SU-DHL-6 (cell line): ENCODE results near the gene SH3GL1.

Experiments
- H2AFZ ChIP-seq: fragments of 200-600 bp; sonication (generic); 2 replicates; pipeline ENCODE4 v1.6.1; 2014; ENCODE audit warnings: low read depth, mild to moderate bottlenecking, moderate library complexity, mixed read lengths, antibody characterized with exemption, low read length; ENCODE audit not compliant: severe bottlenecking
- H3F3A ChIP-seq: fragments of 200-600 bp; shearing (Covaris generic); 2 replicates; pipeline ENCODE4 v1.6.0; 2016; ENCODE audit warnings: antibody characterized with exemption, mild to moderate bottlenecking; ENCODE audit not compliant: insufficient read depth
- H3K27ac ChIP-seq: fragments of 200-600 bp; sonication (generic); 2 replicates; pipeline ENCODE4 v1.5.1; 2016; ENCODE audit warnings: low read depth, mild to moderate bottlenecking, low read length, moderate library complexity, mixed read lengths
- H3K27me3 ChIP-seq: fragments of 200-600 bp; sonication (generic), shearing (Covaris generic); 2 replicates; pipeline ENCODE4 v1.6.0; 2014; ENCODE audit warnings: mild to moderate bottlenecking, low read length
- H3K36me3 ChIP-seq: fragments of 200-600 bp; sonication (generic); 2 replicates; pipeline ENCODE4 v1.6.1; 2014; ENCODE audit warnings: mild to moderate bottlenecking, low read length, mixed read lengths
- H3K4me2 ChIP-seq: fragments of 300-600, 200-600 bp; shearing (Covaris generic), sonication (generic); 2 replicates; pipeline ENCODE4 v1.6.0; 2014; ENCODE audit warnings: low read length, low read depth, mild to moderate bottlenecking; ENCODE audit not compliant: poor library complexity, severe bottlenecking
- H3K4me3 ChIP-seq: fragments of 200-600 bp; sonication (generic); 2 replicates; pipeline ENCODE4 v1.5.1; 2014; ENCODE audit warnings: antibody characterized with exemption, low read length, mild to moderate bottlenecking, mixed read lengths; ENCODE audit not compliant: insufficient read depth, poor library complexity, severe bottlenecking
- H3K79me2 ChIP-seq: fragments of 200-600 bp; sonication (generic); 2 replicates; pipeline ENCODE4 v1.6.1; 2014; ENCODE audit warnings: mild to moderate bottlenecking, low read length, moderate library complexity; ENCODE audit not compliant: insufficient read depth
- H3K9ac ChIP-seq: fragments of 200-600 bp; sonication (generic); 2 replicates; pipeline ENCODE4 v1.7.0; 2014; ENCODE audit warnings: mild to moderate bottlenecking, low read length
- H3K9me2 ChIP-seq: fragments of 200-600 bp; sonication (generic); replicated peaks from 2 replicates; pipeline ENCODE4 v1.6.1; 2014; ENCODE audit warnings: low read length; ENCODE audit not compliant: insufficient read depth
- H3K9me3 ChIP-seq: fragments of 200-600 bp; sonication (generic); 2 replicates; pipeline ENCODE4 v1.6.1; 2014; ENCODE audit warnings: low read length, mixed read lengths; ENCODE audit not compliant: insufficient read depth
- H4K20me1 ChIP-seq: fragments of 200-600 bp; sonication (generic); 2 replicates; pipeline ENCODE4 v1.6.1; 2014; ENCODE audit warnings: low read depth, mild to moderate bottlenecking, antibody characterized with exemption, low read length, moderate library complexity, mixed read lengths
- EZH2phosphoT487 ChIP-seq: fragments of 200-600 bp; sonication (generic), shearing (Covaris generic); conservative IDR thresholded peaks from 2 replicates; pipeline ENCODE4 v1.6.1; 2018; ENCODE audit warnings: mild to moderate bottlenecking, antibody characterized with exemption, low read length, moderate library complexity, mixed read lengths
- TF ChIP-seq, protein P1 (sequence below): fragments of 200-600 bp; sonication (generic); IDR thresholded peaks from one replicate; pipeline ENCODE4 v1.5.1; 2017; ENCODE audit warnings: antibody characterized with exemption, mild to moderate bottlenecking, low read length, moderate library complexity; ENCODE audit not compliant: insufficient read depth, poor library complexity, severe bottlenecking

The SH3GL1 gene

DNA sequence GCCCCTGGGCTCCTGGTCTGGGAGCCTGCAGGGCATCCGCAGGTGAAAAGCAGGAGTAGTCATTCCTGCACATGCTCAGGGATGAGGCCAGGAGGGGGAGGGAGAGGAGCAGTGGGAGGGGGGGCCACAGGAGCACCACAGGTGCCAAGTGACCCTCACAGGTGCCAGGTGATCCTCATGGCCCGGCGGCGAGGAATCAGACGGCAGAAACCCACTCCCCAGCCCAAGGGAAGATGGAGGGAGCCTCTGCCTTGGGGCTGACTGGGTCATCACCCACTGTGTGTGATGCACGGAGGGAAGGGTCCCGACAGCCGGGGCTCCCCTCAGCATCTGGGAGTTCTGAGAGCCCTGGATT lies 27.4 kb downstream of the SH3GL1 start:
- Histone ChIP-seq H3K4me2 (no peak overlapping the region), H3K36me3 (no peaks in the 10 kb centered on the region), H3K4me3 (no peak overlapping the region), H3K9ac (no peak overlapping the region), H3K79me2 (peaks cover 61% of the 10 kb centered on the region), H4K20me1 (no peaks in the 10 kb centered on the region), H3K9me2 (no peaks in the 10 kb centered on the region), H3F3A (peaks cover 21% of the 10 kb centered on the region), H2AFZ (no peak overlapping the region), H3K9me3 (no peaks in the 10 kb centered on the region), H3K27me3 (no peaks in the 10 kb centered on the region), H3K27ac (no peak overlapping the region)
- TF ChIP-seq EZH2phosphoT487, result no peak
- TF ChIP-seq, protein P1, sequence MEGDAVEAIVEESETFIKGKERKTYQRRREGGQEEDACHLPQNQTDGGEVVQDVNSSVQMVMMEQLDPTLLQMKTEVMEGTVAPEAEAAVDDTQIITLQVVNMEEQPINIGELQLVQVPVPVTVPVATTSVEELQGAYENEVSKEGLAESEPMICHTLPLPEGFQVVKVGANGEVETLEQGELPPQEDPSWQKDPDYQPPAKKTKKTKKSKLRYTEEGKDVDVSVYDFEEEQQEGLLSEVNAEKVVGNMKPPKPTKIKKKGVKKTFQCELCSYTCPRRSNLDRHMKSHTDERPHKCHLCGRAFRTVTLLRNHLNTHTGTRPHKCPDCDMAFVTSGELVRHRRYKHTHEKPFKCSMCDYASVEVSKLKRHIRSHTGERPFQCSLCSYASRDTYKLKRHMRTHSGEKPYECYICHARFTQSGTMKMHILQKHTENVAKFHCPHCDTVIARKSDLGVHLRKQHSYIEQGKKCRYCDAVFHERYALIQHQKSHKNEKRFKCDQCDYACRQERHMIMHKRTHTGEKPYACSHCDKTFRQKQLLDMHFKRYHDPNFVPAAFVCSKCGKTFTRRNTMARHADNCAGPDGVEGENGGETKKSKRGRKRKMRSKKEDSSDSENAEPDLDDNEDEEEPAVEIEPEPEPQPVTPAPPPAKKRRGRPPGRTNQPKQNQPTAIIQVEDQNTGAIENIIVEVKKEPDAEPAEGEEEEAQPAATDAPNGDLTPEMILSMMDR, result no peak

DNA sequence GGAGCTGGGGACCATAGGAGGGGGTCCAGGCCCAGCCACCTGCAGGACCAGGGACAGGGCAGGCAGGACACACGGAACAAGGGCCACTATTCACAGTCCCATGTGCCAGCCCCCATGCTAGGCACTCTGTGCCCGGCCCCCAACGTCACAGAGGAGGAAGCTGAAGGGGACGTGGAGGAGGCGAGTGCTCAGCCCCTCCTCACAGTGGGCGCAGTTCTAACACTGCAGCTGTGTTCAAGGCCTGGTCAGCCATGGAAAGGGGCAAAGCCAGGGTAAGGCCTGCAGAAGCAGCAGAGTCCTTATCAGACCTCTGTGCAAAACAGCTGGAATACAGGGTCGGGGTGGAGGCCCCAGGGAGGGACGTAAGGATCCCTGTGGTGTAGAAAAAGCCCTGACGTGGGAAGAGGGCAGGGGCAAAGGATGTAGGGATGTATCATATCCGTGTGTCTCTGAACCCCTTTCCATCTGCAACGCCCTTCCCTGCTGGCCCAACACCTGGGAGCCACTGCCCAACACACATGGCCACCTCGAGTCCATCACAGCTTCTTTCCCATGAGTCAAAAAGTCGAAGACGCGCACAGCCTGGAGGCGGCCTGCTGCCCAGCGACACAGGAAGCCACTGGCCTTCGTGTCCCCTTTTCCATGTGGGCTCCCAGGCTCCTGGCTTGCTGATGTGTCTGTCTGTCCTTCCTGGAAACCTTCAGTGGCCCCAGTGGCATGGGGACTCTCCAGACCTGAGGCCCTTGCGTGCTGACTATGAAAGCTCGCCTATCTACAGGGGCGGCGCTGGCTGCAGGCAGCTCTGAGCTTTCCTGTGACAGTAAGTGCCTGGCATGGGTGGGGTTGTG lies 28.0 kb downstream of the SH3GL1 start:
- Histone ChIP-seq H3K27me3 (no peaks in the 10 kb centered on the region), H3K79me2 (peaks cover 55% of the 10 kb centered on the region), H2AFZ (no peak overlapping the region), H4K20me1 (no peaks in the 10 kb centered on the region), H3K4me3 (no peak overlapping the region), H3K9me3 (no peaks in the 10 kb centered on the region), H3K27ac (no peak overlapping the region), H3K9ac (no peak overlapping the region), H3K9me2 (no peaks in the 10 kb centered on the region), H3K36me3 (no peaks in the 10 kb centered on the region), H3K4me2 (no peak overlapping the region), H3F3A (peaks cover 21% of the 10 kb centered on the region)
- TF ChIP-seq, protein P1, result no peak
- TF ChIP-seq EZH2phosphoT487, result no peak

DNA sequence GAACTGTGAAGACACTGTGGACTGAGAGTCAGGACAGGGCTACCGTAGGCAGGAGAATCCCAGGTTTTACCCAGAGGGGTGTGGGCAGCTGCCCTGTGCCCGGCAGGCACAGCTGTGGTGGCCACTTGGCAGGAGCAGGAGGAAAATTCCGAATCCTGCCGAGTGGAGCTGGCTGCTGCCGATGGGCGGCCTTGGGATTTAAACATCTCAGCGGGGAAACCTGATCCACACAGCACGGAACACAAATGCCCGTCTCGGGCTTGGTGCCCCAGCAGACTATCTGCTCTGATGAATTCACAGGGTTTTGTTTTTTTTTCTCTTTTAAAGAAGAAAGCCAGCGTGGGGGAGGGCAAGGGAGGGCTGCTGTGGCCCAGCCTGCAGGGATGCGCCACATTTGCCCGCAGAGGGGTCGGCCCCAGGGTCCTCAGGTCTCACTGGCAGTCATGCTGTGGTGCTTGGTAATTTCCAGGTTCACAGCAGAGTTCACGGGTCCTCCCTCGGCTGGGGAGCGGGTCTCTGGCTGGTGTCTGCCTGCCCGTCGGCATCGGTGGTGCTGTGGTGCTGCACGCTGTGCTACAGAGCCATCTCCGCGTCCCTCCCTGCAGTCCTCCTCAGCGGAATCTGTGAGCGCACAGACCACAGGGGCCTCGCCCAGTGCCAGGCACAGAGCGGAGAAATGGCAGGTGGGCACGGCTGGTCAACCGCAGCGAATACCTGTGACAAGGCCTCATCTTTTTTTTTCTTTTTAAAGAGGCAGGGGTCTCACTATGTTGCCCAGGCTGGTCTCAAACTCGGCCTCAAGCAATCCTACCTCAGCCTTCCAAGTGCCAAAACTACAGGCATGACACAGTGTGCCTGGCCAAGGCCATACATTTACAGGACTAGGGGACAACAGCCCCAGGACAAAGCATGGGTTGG lies 28.8 kb downstream of the SH3GL1 start:
- no peak overlapping the region for H3K4me2 ChIP-seq
- H3K27me3 ChIP-seq, result no peaks in the 10 kb centered on the region
- peaks cover 49% of the 10 kb centered on the region for H3K79me2 ChIP-seq
- H4K20me1 ChIP-seq, result no peaks in the 10 kb centered on the region
- peak overlapping the region; percentile 55 for H3K9ac ChIP-seq
- no peak overlapping the region for H3K4me3 ChIP-seq
- peaks cover 21% of the 10 kb centered on the region for H3F3A ChIP-seq
- TF ChIP-seq EZH2phosphoT487, result no peak
- TF ChIP-seq, protein P1, result no peak
- H3K9me3 ChIP-seq, result no peaks in the 10 kb centered on the region
- H2AFZ ChIP-seq, result no peak overlapping the region
- no peaks in the 10 kb centered on the region for H3K36me3 ChIP-seq
- H3K27ac ChIP-seq, result no peak overlapping the region
- H3K9me2 ChIP-seq, result no peaks in the 10 kb centered on the region
